Nephron progenitor cell (in vitro differentiated cells): ENCODE data around the gene PTBP1.

ENCODE experiments used
- DNase-seq: peaks from one replicate; pipeline ENCODE4 v3.0.0; 2021
- H3K27ac Mint-ChIP-seq: 2 replicates; pipeline ENCODE4 v1.8.0; 2021; ENCODE audit warnings: mild to moderate bottlenecking, moderate library complexity, mixed read lengths
- H3K27me3 Mint-ChIP-seq: 2 replicates; pipeline ENCODE4 v1.8.0; 2021; ENCODE audit warnings: mild to moderate bottlenecking, low read depth, mixed read lengths; ENCODE audit not compliant: poor library complexity
- H3K36me3 Mint-ChIP-seq: 2 replicates; pipeline ENCODE4 v1.8.0; 2021; ENCODE audit warnings: low read depth, mixed read lengths
- H3K4me1 Mint-ChIP-seq: 2 replicates; pipeline ENCODE4 v1.8.0; 2021; ENCODE audit warnings: mixed read lengths
- H3K4me3 Mint-ChIP-seq: 2 replicates; pipeline ENCODE4 v1.8.0; 2021; ENCODE audit warnings: mild to moderate bottlenecking, moderate library complexity, mixed read lengths
- H3K9me3 Mint-ChIP-seq: 2 replicates; pipeline ENCODE4 v1.8.0; 2021; ENCODE audit warnings: mild to moderate bottlenecking, moderate library complexity, mixed read lengths
- TF ChIP-seq, protein P1 (sequence below): fragments of 200-600 bp; sonication (generic); IDR thresholded peaks from 2 replicates; pipeline ENCODE4 v1.5.0; 2021; ENCODE audit warnings: antibody characterized with exemption

PTBP1 gene

GRCh38 chr19:801861-802497, 4.7 kb downstream of the PTBP1 start:
- peak overlapping the region; percentile 99 for H3K27ac Mint-ChIP-seq
- H3K4me3 Mint-ChIP-seq = peak overlapping the region; percentile 78
- peaks cover 50% of the 10 kb centered on the region for H3K4me1 Mint-ChIP-seq
- no peaks in the 10 kb centered on the region for H3K27me3 Mint-ChIP-seq
- no peak for DNase-seq
- H3K36me3 Mint-ChIP-seq = peaks cover 32% of the 10 kb centered on the region
- no peaks in the 10 kb centered on the region for H3K9me3 Mint-ChIP-seq
- TF ChIP-seq, protein P1, sequence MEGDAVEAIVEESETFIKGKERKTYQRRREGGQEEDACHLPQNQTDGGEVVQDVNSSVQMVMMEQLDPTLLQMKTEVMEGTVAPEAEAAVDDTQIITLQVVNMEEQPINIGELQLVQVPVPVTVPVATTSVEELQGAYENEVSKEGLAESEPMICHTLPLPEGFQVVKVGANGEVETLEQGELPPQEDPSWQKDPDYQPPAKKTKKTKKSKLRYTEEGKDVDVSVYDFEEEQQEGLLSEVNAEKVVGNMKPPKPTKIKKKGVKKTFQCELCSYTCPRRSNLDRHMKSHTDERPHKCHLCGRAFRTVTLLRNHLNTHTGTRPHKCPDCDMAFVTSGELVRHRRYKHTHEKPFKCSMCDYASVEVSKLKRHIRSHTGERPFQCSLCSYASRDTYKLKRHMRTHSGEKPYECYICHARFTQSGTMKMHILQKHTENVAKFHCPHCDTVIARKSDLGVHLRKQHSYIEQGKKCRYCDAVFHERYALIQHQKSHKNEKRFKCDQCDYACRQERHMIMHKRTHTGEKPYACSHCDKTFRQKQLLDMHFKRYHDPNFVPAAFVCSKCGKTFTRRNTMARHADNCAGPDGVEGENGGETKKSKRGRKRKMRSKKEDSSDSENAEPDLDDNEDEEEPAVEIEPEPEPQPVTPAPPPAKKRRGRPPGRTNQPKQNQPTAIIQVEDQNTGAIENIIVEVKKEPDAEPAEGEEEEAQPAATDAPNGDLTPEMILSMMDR = no peak

DNA sequence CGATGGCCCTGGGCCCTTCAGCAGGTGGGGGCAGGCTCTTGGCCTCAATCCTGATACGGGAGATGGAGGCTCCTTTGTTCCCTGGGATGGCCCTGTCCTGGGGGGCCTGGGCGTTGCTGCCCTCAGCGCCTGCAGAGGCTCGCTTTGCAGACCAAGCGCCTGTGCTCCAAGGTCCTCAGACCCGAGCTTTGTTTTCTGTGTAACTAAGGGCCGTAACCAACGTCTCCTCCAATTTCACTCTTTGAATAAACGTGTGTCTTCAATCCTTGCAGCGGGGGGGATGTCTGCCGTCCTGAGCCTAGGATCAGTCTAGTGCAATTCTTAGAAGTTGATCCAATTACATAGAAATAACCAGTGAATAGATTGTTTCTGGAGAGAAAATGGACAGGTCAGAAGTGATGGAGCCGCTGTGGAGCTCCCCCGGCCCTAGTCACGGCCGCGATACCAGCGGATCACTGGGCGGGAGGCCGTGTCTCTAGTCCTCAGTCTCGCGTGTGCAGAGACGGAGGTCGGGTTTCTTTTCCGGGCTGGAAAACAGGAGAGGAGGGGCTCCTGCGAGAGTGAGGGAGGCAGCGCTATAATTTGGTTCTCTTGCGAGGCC, 5.3 kb downstream of the PTBP1 start:
- peak overlapping the region; percentile 78 for H3K4me3 Mint-ChIP-seq
- H3K27ac Mint-ChIP-seq = peak overlapping the region; percentile 99
- peaks cover 56% of the 10 kb centered on the region for H3K4me1 Mint-ChIP-seq
- H3K36me3 Mint-ChIP-seq = peaks cover 38% of the 10 kb centered on the region
- no peaks in the 10 kb centered on the region for H3K9me3 Mint-ChIP-seq
- DNase-seq = peak; percentile 47
- H3K27me3 Mint-ChIP-seq = no peaks in the 10 kb centered on the region
- TF ChIP-seq, protein P1 = no peak

- TF ChIP-seq, protein P1 = no peak
- H3K4me1 Mint-ChIP-seq = peaks cover 59% of the 10 kb centered on the region
- no peaks in the 10 kb centered on the region for H3K9me3 Mint-ChIP-seq
- peaks cover 42% of the 10 kb centered on the region for H3K36me3 Mint-ChIP-seq
- H3K27me3 Mint-ChIP-seq = no peaks in the 10 kb centered on the region
- peak overlapping the region; percentile 99 for H3K27ac Mint-ChIP-seq
- H3K4me3 Mint-ChIP-seq = peak overlapping the region; percentile 78
- no peak for DNase-seq
Observed at GRCh38 chr19:803099-803561, 5.9 kb downstream of the PTBP1 start.

GRCh38 chr19:803686-804418, 6.6 kb downstream of the PTBP1 start:
- TF ChIP-seq, protein P1 = no peak
- peaks cover 42% of the 10 kb centered on the region for H3K36me3 Mint-ChIP-seq
- H3K27ac Mint-ChIP-seq = no peak overlapping the region
- H3K4me1 Mint-ChIP-seq = peaks cover 59% of the 10 kb centered on the region
- H3K27me3 Mint-ChIP-seq = no peaks in the 10 kb centered on the region
- DNase-seq = no peak
- no peaks in the 10 kb centered on the region for H3K9me3 Mint-ChIP-seq
- no peak overlapping the region for H3K4me3 Mint-ChIP-seq

DNA sequence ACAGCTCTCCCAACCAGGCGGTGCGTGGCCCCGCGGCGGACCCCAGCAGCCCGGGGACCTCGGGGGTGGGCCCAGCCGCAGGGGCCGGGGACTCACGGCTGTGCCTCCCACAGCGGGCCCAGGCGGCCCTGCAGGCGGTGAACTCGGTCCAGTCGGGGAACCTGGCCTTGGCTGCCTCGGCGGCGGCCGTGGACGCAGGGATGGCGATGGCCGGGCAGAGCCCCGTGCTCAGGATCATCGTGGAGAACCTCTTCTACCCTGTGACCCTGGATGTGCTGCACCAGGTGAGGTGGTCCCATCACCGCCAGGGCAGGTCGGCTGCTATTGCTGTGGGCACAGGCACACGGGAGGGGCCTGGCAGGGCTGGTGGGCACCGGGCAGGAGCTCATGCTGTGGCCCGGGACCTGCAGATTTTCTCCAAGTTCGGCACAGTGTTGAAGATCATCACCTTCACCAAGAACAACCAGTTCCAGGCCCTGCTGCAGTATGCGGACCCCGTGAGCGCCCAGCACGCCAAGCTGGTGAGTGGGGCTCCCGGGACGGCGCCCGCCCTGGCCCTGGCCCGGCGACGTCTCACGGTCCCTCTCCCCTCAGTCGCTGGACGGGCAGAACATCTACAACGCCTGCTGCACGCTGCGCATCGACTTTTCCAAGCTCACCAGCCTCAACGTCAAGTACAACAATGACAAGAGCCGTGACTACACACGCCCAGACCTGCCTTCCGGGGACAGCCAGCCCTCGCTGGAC, 7.3 kb downstream of the PTBP1 start:
- no peak overlapping the region for H3K4me3 Mint-ChIP-seq
- peaks cover 51% of the 10 kb centered on the region for H3K4me1 Mint-ChIP-seq
- no peaks in the 10 kb centered on the region for H3K9me3 Mint-ChIP-seq
- DNase-seq = no peak
- H3K27me3 Mint-ChIP-seq = no peaks in the 10 kb centered on the region
- TF ChIP-seq, protein P1 = no peak
- peaks cover 46% of the 10 kb centered on the region for H3K36me3 Mint-ChIP-seq
- H3K27ac Mint-ChIP-seq = peak overlapping the region; percentile 80
